ENCODE measurements around the gene KCTD1. TPM values are rescaled to one million over a fixed set of nuclear protein-coding genes. Genes with fewer than 3 reads are reported as not detected.

Gene KCTD1
- total and polyA plus RNA-seq, 2 of the 8 experiments (the other 6 are each of a cell fraction or from before 2014, with no cell fraction given), result 7.7 to 14.0 TPM

- no peak overlapping the region for H3K9ac ChIP-seq (replicated peaks in 1 of 4; ENCODE audit: extremely low read depth in 1 of 4, low read depth in 3 of 4, low read length in 3 of 4)
- no peak overlapping the region for H3K4me3 ChIP-seq (ENCODE audit: extremely low read depth in 1 of 4, insufficient read depth in 2 of 4, low read depth in 3 of 4, low read length in 4 of 4)
- ChIA-PET CTCF (ENCODE audit: partially characterized antibody) (interaction anchor here (0.9 to 9.8 kb wide), 9 partner anchors 8 to 150 kb away, joined by 3 to 67 read pairs (median 4); no protein-coding TSS in a partner anchor), POLR2A (ENCODE audit: partially characterized antibody) (no interaction called here)
- H3K56ac ChIP-seq (replicated peaks; ENCODE audit: insufficient read length, low read depth, low read length), result no peak overlapping the region
- WGBS, 2 experiments (ENCODE audit: extremely low coverage in 1 of 2, insufficient coverage in 1 of 2, insufficient read length in 1 of 2, insufficient replicate concordance in 2 of 2, low coverage in 1 of 2, low lambda C conversion rate in 2 of 2, missing lambda C conversion rate in 1 of 2), result 81% methylated on average over 9 of the region's 9 CpGs; no CpG with 5 or more reads in 1 of the 2 experiments
- peaks cover 0 to 3% (median 0%) of the 10 kb centered on the region in 4 experiments; a peak in 2 of 8 replicates for H3K36me3 ChIP-seq (ENCODE audit: control insufficient read depth in 2 of 4, insufficient read depth in 4 of 4, low read length in 3 of 4)
- H3K23ac ChIP-seq (ENCODE audit: insufficient read length), result no peak overlapping the region
- H2BK15ac ChIP-seq (ENCODE audit: low read length), result no peak overlapping the region
- no peak overlapping the region for H2AK5ac ChIP-seq (ENCODE audit: low read depth, low read length)
- no peak overlapping the region for H4K91ac ChIP-seq (replicated peaks; ENCODE audit: insufficient read length, low read length)
- no peak overlapping the region for H3K4me2 ChIP-seq (ENCODE audit: insufficient read depth in 1 of 2, low read depth in 2 of 2, low read length in 2 of 2)
- no peak overlapping the region for H3K27ac ChIP-seq (ENCODE audit: low read depth, low read length)
- no peak overlapping the region for H2BK20ac ChIP-seq (ENCODE audit: low read length)
- DNase-seq (ENCODE audit: low read depth in 1 of 2, low spot score in 2 of 2) (no peak), FAIRE-seq (no peak)
- no peaks in the 10 kb centered on the region for H3K79me1 ChIP-seq (ENCODE audit: low read depth, low read length)
- no peak overlapping the region for H2BK5ac ChIP-seq (ENCODE audit: low read depth, low read length)
- no peak overlapping the region for H2BK120ac ChIP-seq (replicated peaks; ENCODE audit: low read depth, low read length)
- H3K4me1 ChIP-seq (replicated peaks in 1 of 4; ENCODE audit: control insufficient read depth in 3 of 4, insufficient read depth in 4 of 4, low read length in 3 of 4), result peaks cover 0 to 2% (median 1%) of the 10 kb centered on the region in 4 experiments; a peak in 3 of 7 replicates
- no peak overlapping the region for H4K5ac ChIP-seq (ENCODE audit: insufficient read length, low read depth, low read length)
- no peaks in the 10 kb centered on the region for H3K23me2 ChIP-seq (ENCODE audit: low read depth, low read length)
- no peaks in the 10 kb centered on the region for H3K9me3 ChIP-seq (ENCODE audit: insufficient read depth in 2 of 2, low read depth in 1 of 2, low read length in 1 of 2)
- no peak overlapping the region for H3K18ac ChIP-seq (ENCODE audit: extremely low read depth, low read length)
- H2BK12ac ChIP-seq (ENCODE audit: low read depth, low read length), result no peak overlapping the region
- no peak overlapping the region for H3K4ac ChIP-seq (replicated peaks; ENCODE audit: insufficient read length, low read depth, low read length)
- H4K8ac ChIP-seq (ENCODE audit: extremely low read depth, insufficient read depth, low read length), result no peak overlapping the region
- no peaks in the 10 kb centered on the region for H3K79me2 ChIP-seq (ENCODE audit: control insufficient read depth in 1 of 2, insufficient read depth in 2 of 2, low read length in 2 of 2)
- H3K27me3 ChIP-seq (replicated peaks in 1 of 4; ENCODE audit: control insufficient read depth in 3 of 4, extremely low read depth in 1 of 4, insufficient read depth in 3 of 4, low read length in 3 of 4), result no peaks in the 10 kb centered on the region
- no peak overlapping the region for H3K14ac ChIP-seq (ENCODE audit: insufficient read length)
- H2AFZ ChIP-seq (ENCODE audit: low read length), result no peak overlapping the region
- no peaks in the 10 kb centered on the region for H4K20me1 ChIP-seq (replicated peaks in 1 of 2; ENCODE audit: control insufficient read depth in 1 of 2, insufficient read depth in 2 of 2, low read length in 2 of 2)
- TF ChIP-seq POLR2A (IDR thresholded peaks at IDR 0.05; ENCODE audit: control extremely low read depth in 1 of 2, low read depth in 2 of 2, low read length in 2 of 2) (no peak), BACH1 (IDR thresholded peaks at IDR 0.05; ENCODE audit: low read length) (no peak), ATF3 (IDR thresholded peaks at IDR 0.05; ENCODE audit: insufficient read depth, low read depth, low read length) (no peak), MAX (IDR thresholded peaks at IDR 0.05) (no peak), RNF2 (IDR thresholded peaks at IDR 0.05; ENCODE audit: borderline replicate concordance, low read depth, low read length, missing control alignments, poor library complexity, severe bottlenecking) (no peak), TAF7 (optimal IDR thresholded peaks at IDR 0.05; ENCODE audit: borderline replicate concordance, low read depth, low read length) (no peak), SP2 (IDR thresholded peaks at IDR 0.05; ENCODE audit: low read length) (no peak), EGR1 (IDR thresholded peaks at IDR 0.05; ENCODE audit: borderline replicate concordance, low read depth, low read length) (no peak), ZNF274 (IDR thresholded peaks at IDR 0.05; ENCODE audit: borderline replicate concordance, extremely low read depth, low read length) (no peak), KDM4A (IDR thresholded peaks at IDR 0.05; ENCODE audit: low read depth, low read length, severe bottlenecking) (no peak), HDAC2 (IDR thresholded peaks at IDR 0.05; ENCODE audit: borderline replicate concordance in 1 of 2, low read depth in 2 of 2, low read length in 2 of 2) (no peak), YY1 (IDR thresholded peaks at IDR 0.05; ENCODE audit: low read depth, low read length) (no peak), POU5F1 (IDR thresholded peaks at IDR 0.05; ENCODE audit: low read depth, low read length) (no peak)
Measured at GRCh38 chr18:26471027-26471426, 77.3 kb downstream of the KCTD1 start.

Data from H1 (cell line).